Ishikawa (cell line): ENCODE measurements around the gene FADS2.

ENCODE experiments used
- CREB1 ChIP-seq: IDR thresholded peaks from 2 replicates; pipeline ENCODE4 v1.6.1; 2012; ENCODE audit warnings: low read depth
- EP300 ChIP-seq: IDR thresholded peaks from 2 replicates; pipeline ENCODE4 v1.6.1; 2012; ENCODE audit warnings: borderline replicate concordance
- MAX ChIP-seq: IDR thresholded peaks from 2 replicates; pipeline ENCODE4 v1.6.1; 2012
- NFIC ChIP-seq: IDR thresholded peaks from 2 replicates; pipeline ENCODE4 v1.6.1; 2012
- RAD21 ChIP-seq: IDR thresholded peaks from 2 replicates; pipeline ENCODE4 v1.6.1; 2012; ENCODE audit warnings: low read depth
- REST ChIP-seq: IDR thresholded peaks from 2 replicates; pipeline ENCODE4 v1.6.1; 2012; ENCODE audit warnings: low read depth, mild to moderate bottlenecking
- TAF1 ChIP-seq: IDR thresholded peaks from 2 replicates; pipeline ENCODE4 v1.6.1; 2012; ENCODE audit warnings: low read depth, mild to moderate bottlenecking
- TCF12 ChIP-seq: IDR thresholded peaks from 2 replicates; pipeline ENCODE4 v1.6.1; 2012; ENCODE audit warnings: low read depth
- TEAD4 ChIP-seq: IDR thresholded peaks from 2 replicates; pipeline ENCODE4 v1.6.1; 2012
- USF1 ChIP-seq: IDR thresholded peaks from 2 replicates; pipeline ENCODE4 v1.6.1; 2012
- YY1 ChIP-seq: IDR thresholded peaks from 2 replicates; pipeline ENCODE4 v1.6.1; 2012; ENCODE audit warnings: low read depth
- ZBTB7A ChIP-seq: IDR thresholded peaks from 2 replicates; pipeline ENCODE4 v1.6.1; 2012; ENCODE audit warnings: low read depth

GRCh38 chr11:61805146-61805545, 23.0 kb upstream of the FADS2 start:
- TF ChIP-seq TEAD4 (no peak), ZBTB7A (no peak), MAX (no peak), CREB1 (no peak), RAD21 (no peak), YY1 (no peak), REST (no peak), TAF1 (no peak), USF1 (no peak), TCF12 (no peak), EP300 (no peak), NFIC (no peak)
